ENCODE results near the gene BLOC1S5. TPM values are rescaled to one million over a fixed set of nuclear protein-coding genes. Genes with fewer than 3 reads are reported as not detected.
A peak's percentile ranks its signal among the peaks of the same experiment; 100 is the strongest.

The BLOC1S5 gene
- total and polyA plus RNA-seq, 2 of the 13 experiments (the other 11 are each of a cell fraction or from before 2014, with no cell fraction given) = 10.5 to 41.5 TPM

DNA sequence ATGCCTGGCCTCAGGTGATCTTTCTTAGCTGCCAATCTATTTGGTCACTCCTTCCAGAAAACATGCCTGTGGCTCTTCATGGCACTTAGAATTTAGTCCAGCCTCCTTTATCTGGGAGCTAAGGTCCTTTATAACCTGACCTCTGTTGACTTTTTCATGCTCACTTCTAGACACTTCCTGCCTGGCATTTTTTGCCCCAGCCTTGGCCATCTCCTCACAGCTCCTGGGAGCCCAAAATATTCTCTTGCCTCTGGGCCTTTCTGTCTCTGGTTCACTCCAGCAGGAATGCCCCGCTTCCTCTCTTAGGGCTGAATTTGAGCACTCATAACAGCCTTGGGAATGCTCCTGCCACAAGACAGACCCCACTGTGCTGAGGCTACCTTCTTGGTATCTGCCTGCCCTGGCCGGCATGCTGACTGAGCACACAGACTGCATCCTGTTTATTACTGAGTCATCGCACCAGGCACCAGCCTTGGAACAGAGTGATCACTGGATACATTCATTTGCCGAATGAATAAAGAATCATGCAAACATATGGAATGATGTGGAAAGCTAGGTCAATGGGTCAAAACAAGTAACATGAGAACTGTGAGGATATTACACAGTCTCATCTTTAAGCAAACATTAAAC, 44.0 kb upstream of the BLOC1S5 start (continued):
- TF ChIP-seq, protein P1, sequence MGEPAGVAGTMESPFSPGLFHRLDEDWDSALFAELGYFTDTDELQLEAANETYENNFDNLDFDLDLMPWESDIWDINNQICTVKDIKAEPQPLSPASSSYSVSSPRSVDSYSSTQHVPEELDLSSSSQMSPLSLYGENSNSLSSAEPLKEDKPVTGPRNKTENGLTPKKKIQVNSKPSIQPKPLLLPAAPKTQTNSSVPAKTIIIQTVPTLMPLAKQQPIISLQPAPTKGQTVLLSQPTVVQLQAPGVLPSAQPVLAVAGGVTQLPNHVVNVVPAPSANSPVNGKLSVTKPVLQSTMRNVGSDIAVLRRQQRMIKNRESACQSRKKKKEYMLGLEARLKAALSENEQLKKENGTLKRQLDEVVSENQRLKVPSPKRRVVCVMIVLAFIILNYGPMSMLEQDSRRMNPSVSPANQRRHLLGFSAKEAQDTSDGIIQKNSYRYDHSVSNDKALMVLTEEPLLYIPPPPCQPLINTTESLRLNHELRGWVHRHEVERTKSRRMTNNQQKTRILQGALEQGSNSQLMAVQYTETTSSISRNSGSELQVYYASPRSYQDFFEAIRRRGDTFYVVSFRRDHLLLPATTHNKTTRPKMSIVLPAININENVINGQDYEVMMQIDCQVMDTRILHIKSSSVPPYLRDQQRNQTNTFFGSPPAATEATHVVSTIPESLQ (CRISPR knock-in tag; conservative IDR thresholded peaks at IDR 0.05) = no peak
- TF ChIP-seq USF2 (IDR thresholded peaks at IDR 0.05; ENCODE audit: low read depth, low read length) (no peak), USF2 (CRISPR knock-in tag; IDR thresholded peaks at IDR 0.05; ENCODE audit: borderline replicate concordance) (no peak), ZNF12 (CRISPR knock-in tag; IDR thresholded peaks at IDR 0.05) (peak; percentile 66; the same call in 1 of the 2 replicates), NPAS2 (CRISPR knock-in tag; IDR thresholded peaks at IDR 0.05; ENCODE audit: borderline replicate concordance) (no peak), ZNF30 (CRISPR knock-in tag; IDR thresholded peaks at IDR 0.05) (no peak), IKZF4 (CRISPR knock-in tag; IDR thresholded peaks at IDR 0.05; ENCODE audit: borderline replicate concordance, low read depth, not compliant biosample characterization) (no peak), FOSL2 (CRISPR knock-in tag; IDR thresholded peaks at IDR 0.05) (peak; percentile 99), FOXP4 (CRISPR knock-in tag; IDR thresholded peaks at IDR 0.05) (peak; percentile 69), TIGD3 (CRISPR knock-in tag; IDR thresholded peaks at IDR 0.05; ENCODE audit: borderline replicate concordance) (0 out of 2 replicates have a peak, but pooled peaks have one; percentile 33), JUNB (CRISPR knock-in tag; IDR thresholded peaks at IDR 0.05; ENCODE audit: borderline replicate concordance) (peak; percentile 65; the same call in 1 of the 2 replicates), ZNF570 (CRISPR knock-in tag; IDR thresholded peaks at IDR 0.05; ENCODE audit: borderline replicate concordance) (no peak)
- TF ChIP-seq, protein P2, sequence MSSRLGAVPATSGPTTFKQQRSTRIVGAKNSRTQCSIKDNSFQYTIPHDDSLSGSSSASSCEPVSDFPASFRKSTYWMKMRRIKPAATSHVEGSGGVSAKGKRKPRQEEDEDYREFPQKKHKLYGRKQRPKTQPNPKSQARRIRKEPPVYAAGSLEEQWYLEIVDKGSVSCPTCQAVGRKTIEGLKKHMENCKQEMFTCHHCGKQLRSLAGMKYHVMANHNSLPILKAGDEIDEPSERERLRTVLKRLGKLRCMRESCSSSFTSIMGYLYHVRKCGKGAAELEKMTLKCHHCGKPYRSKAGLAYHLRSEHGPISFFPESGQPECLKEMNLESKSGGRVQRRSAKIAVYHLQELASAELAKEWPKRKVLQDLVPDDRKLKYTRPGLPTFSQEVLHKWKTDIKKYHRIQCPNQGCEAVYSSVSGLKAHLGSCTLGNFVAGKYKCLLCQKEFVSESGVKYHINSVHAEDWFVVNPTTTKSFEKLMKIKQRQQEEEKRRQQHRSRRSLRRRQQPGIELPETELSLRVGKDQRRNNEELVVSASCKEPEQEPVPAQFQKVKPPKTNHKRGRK (CRISPR knock-in tag; IDR thresholded peaks at IDR 0.05) = no peak
- TF ChIP-seq, protein P3, sequence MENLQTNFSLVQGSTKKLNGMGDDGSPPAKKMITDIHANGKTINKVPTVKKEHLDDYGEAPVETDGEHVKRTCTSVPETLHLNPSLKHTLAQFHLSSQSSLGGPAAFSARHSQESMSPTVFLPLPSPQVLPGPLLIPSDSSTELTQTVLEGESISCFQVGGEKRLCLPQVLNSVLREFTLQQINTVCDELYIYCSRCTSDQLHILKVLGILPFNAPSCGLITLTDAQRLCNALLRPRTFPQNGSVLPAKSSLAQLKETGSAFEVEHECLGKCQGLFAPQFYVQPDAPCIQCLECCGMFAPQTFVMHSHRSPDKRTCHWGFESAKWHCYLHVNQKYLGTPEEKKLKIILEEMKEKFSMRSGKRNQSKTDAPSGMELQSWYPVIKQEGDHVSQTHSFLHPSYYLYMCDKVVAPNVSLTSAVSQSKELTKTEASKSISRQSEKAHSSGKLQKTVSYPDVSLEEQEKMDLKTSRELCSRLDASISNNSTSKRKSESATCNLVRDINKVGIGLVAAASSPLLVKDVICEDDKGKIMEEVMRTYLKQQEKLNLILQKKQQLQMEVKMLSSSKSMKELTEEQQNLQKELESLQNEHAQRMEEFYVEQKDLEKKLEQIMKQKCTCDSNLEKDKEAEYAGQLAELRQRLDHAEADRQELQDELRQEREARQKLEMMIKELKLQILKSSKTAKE (CRISPR knock-in tag; IDR thresholded peaks at IDR 0.05; ENCODE audit: borderline replicate concordance) = peak; percentile 47; the same call in 1 of the 2 replicates
- TF ChIP-seq, protein P4, sequence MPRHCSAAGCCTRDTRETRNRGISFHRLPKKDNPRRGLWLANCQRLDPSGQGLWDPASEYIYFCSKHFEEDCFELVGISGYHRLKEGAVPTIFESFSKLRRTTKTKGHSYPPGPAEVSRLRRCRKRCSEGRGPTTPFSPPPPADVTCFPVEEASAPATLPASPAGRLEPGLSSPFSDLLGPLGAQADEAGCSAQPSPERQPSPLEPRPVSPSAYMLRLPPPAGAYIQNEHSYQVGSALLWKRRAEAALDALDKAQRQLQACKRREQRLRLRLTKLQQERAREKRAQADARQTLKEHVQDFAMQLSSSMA (CRISPR knock-in tag; IDR thresholded peaks at IDR 0.05) = no peak
